Prostate gland (tissue), 2 donors: ENCODE results near the gene PTPRD. TPM values are rescaled to one million over a fixed set of nuclear protein-coding genes. Genes with fewer than 3 reads are reported as not detected.

ENCODE experiments used
- DNase-seq: peaks from one replicate; pipeline ENCODE4 v3.0.0-alpha.2; 2019; ENCODE audit warnings: low spot score
- H3K27ac ChIP-seq, 2 donors: fragments of 200-600 bp; sonication (generic); 2 replicates each; pipeline ENCODE4 v1.5.1; 2017 to 2019
- H3K27me3 ChIP-seq: fragments of 200-600 bp; sonication (generic); replicated peaks from 2 replicates; pipeline ENCODE4 v1.5.1; 2019; ENCODE audit not compliant: insufficient read depth
- H3K36me3 ChIP-seq, 2 donors: fragments of 200-600 bp; sonication (generic); 1 replicate in 1 of 2; 2 replicates in 1 of 2; pipeline versions ENCODE4 v1.5.1 to v1.8.1; 2017 to 2019
- H3K4me1 ChIP-seq: fragments of 200-600 bp; sonication (generic); replicated peaks from 2 replicates; pipeline ENCODE4 v1.5.1; 2019
- H3K4me3 ChIP-seq, 2 donors: fragments of 200-600 bp; sonication (generic); 2 replicates each; pipeline ENCODE4 v1.5.1; 2017 to 2019
- H3K9me3 ChIP-seq: fragments of 200-600 bp; sonication (generic); 2 replicates; pipeline ENCODE4 v1.5.1; 2017
- POLR2A ChIP-seq: fragments of 450-650 bp; IDR thresholded peaks from one replicate; pipeline ENCODE4 v1.6.1; 2016; ENCODE audit warnings: antibody characterized with exemption, mild to moderate bottlenecking
- POLR2AphosphoS5 ChIP-seq: sonication (generic); formaldehyde crosslinking; IDR thresholded peaks from one replicate; pipeline ENCODE4 v1.6.1; 2017; ENCODE audit warnings: antibody characterized with exemption
- WGBS: methylation state at CpG from one replicate; pipeline ENCODE4 v1.1.5; 2018; 5-methylcytosine and 5-hydroxymethylcytosine counted together
- intact Hi-C: fragments of 100-400 bp; cut with DNase I; formaldehyde crosslinking; loops from one replicate; pipeline ENCODE4 v1.14.2; 2022
- total RNA-seq, 2 donors: library from RNA; depleted of rRNA; stranded (reverse); fragments of >200 nt; gene quantifications; one replicate each; pipeline ENCODE4 v1.1.0, GENCODE V29; 2016
- TF ChIP-seq, protein P1 (sequence below), 4 experiments: fragments of 200-600 bp in 2 of 4; fragments of 450-650 bp in 2 of 4; sonication (generic) in 2 of 4; IDR thresholded peaks; 1 replicate in 3 of 4; 2 replicates in 1 of 4; pipeline ENCODE4 v1.5.1; 2016 to 2019; ENCODE audit warnings: antibody characterized with exemption in 4 of 4, mild to moderate bottlenecking in 2 of 4, moderate library complexity in 2 of 4

The PTPRD gene
- total RNA-seq, 2 donors from 2014 or later, result 5.8 to 23.1 TPM

DNA sequence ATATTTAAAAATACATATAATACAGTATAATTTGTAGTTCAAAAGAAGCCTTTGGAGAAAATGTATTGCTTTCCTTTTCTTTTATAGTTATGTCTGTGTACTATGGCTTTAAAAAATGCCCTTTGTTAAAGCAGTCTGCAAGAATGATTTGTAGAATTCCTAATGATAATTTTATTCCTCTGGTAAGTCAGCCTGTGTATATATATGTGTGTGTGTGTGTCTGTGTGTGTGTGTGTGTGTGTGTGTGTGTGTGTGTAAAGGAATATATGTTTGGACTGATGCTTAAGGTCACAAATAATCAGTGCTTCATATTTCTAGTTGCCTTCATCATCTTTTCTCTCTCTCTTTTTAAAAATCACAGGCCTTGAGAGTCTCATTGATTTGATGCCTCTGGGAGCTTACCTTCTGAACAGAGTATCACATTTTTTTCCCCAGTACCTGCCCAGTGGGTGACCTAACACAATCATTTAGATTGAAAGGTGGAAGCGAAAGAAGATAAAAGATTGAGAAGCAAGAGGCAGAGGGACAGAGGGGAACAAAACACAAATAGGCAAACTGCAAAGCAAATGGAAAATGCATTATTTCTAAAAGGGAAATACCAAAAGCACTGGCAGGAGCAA is 2104.0 kb downstream of the PTPRD start:
- Histone ChIP-seq H3K4me3 (no peak overlapping the region), H3K27me3 (no peaks in the 10 kb centered on the region), H3K9me3 (no peaks in the 10 kb centered on the region), H3K4me1 (no peaks in the 10 kb centered on the region), H3K36me3 (no peaks in the 10 kb centered on the region), H3K27ac (no peak overlapping the region)
- no peak for TF ChIP-seq POLR2AphosphoS5
- TF ChIP-seq, protein P1, sequence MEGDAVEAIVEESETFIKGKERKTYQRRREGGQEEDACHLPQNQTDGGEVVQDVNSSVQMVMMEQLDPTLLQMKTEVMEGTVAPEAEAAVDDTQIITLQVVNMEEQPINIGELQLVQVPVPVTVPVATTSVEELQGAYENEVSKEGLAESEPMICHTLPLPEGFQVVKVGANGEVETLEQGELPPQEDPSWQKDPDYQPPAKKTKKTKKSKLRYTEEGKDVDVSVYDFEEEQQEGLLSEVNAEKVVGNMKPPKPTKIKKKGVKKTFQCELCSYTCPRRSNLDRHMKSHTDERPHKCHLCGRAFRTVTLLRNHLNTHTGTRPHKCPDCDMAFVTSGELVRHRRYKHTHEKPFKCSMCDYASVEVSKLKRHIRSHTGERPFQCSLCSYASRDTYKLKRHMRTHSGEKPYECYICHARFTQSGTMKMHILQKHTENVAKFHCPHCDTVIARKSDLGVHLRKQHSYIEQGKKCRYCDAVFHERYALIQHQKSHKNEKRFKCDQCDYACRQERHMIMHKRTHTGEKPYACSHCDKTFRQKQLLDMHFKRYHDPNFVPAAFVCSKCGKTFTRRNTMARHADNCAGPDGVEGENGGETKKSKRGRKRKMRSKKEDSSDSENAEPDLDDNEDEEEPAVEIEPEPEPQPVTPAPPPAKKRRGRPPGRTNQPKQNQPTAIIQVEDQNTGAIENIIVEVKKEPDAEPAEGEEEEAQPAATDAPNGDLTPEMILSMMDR (IDR thresholded peaks at IDR 0.05), result no peak
- TF ChIP-seq POLR2A, result no peak
- 100% methylated on average over 1 of the region's 1 CpG for WGBS
- intact Hi-C loops, result no loop called here
- no peak for DNase-seq

GRCh38 chr9:8494571-8494970 is 2118.2 kb downstream of the PTPRD start:
- no peak overlapping the region for H3K4me3 ChIP-seq
- no peaks in the 10 kb centered on the region for H3K4me1 ChIP-seq
- DNase-seq, result no peak
- TF ChIP-seq, protein P1 (IDR thresholded peaks at IDR 0.05), result no peak
- WGBS, result 89% methylated on average over 4 of the region's 4 CpGs
- no peaks in the 10 kb centered on the region for H3K27me3 ChIP-seq
- H3K27ac ChIP-seq, result no peak overlapping the region
- intact Hi-C loops, result no loop called here
- no peaks in the 10 kb centered on the region for H3K9me3 ChIP-seq
- H3K36me3 ChIP-seq, result no peaks in the 10 kb centered on the region

DNA sequence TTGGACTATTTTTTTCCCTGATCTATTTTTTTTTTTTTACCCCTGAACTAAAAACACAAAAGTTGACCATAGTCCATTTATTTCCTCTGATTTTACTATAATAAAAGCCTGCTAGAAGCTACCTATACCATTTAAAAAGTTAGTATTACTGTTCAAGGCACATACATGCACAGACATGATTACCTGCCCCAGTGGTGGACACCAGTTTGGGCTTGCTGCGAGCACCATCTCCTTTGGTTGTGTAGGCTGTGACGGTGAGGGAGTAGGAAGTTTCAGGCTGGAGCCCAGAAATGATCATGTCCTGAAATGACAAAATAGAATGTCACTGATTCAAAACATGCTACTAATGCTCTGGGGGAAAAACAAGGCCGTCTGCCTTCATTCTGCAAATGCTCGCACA is 2120.1 kb downstream of the PTPRD start:
- no peaks in the 10 kb centered on the region for H3K27me3 ChIP-seq
- intact Hi-C loops, result no loop called here
- TF ChIP-seq, protein P1 (IDR thresholded peaks at IDR 0.05), result no peak
- no peak for TF ChIP-seq POLR2AphosphoS5
- TF ChIP-seq POLR2A, result no peak
- H3K36me3 ChIP-seq, result no peaks in the 10 kb centered on the region
- no peak overlapping the region for H3K4me3 ChIP-seq
- no peak overlapping the region for H3K27ac ChIP-seq
- H3K4me1 ChIP-seq, result no peaks in the 10 kb centered on the region
- DNase-seq, result no peak
- WGBS, result 85% methylated on average over 4 of the region's 4 CpGs
- no peaks in the 10 kb centered on the region for H3K9me3 ChIP-seq

GRCh38 chr9:8492024-8492423 is 2120.8 kb downstream of the PTPRD start:
- intact Hi-C loops, result no loop called here
- no peaks in the 10 kb centered on the region for H3K27me3 ChIP-seq
- no peak for TF ChIP-seq POLR2AphosphoS5
- TF ChIP-seq POLR2A, result no peak
- TF ChIP-seq, protein P1 (IDR thresholded peaks at IDR 0.05), result no peak
- H3K9me3 ChIP-seq, result no peaks in the 10 kb centered on the region
- H3K27ac ChIP-seq, result no peak overlapping the region
- DNase-seq, result no peak
- H3K36me3 ChIP-seq, result no peaks in the 10 kb centered on the region
- WGBS, result 95% methylated on average over 2 of the region's 2 CpGs
- H3K4me1 ChIP-seq, result no peaks in the 10 kb centered on the region
- no peak overlapping the region for H3K4me3 ChIP-seq

DNA sequence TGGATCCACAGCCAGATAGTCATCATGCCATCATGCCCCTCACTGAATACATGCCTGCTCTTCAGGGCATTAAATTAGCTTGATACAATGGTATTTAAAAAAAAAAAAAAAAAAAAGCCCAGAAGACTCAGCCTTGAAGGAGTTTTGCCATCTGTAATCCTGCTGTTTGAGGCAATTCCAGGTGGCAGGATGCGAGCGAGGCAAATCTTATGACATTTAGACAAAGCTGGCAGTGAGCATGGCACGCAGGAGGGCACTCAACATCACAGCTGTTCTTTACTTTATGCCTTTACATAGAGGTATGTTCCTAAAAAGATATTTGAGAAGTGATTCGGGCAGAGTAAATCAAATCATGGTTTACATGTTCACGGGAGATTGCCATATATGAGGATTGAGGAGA is 2121.2 kb downstream of the PTPRD start:
- H3K27me3 ChIP-seq, result no peaks in the 10 kb centered on the region
- H3K9me3 ChIP-seq, result no peaks in the 10 kb centered on the region
- no peak for DNase-seq
- no peak overlapping the region for H3K27ac ChIP-seq
- no peak for TF ChIP-seq POLR2AphosphoS5
- TF ChIP-seq, protein P1 (IDR thresholded peaks at IDR 0.05), result no peak
- no peak for TF ChIP-seq POLR2A
- H3K4me3 ChIP-seq, result no peak overlapping the region
- H3K4me1 ChIP-seq, result no peaks in the 10 kb centered on the region
- H3K36me3 ChIP-seq, result no peaks in the 10 kb centered on the region
- WGBS, result 94% methylated on average over 5 of the region's 5 CpGs
- intact Hi-C loops, result no loop called here
